Measurements from ENCODE around the gene ST6GALNAC3. TPM values are rescaled to one million over a fixed set of nuclear protein-coding genes. Genes with fewer than 3 reads are reported as not detected.

ST6GALNAC3 gene
- total RNA-seq, 2 donors from 2014 or later: 6.3 to 7.6 TPM

DNA sequence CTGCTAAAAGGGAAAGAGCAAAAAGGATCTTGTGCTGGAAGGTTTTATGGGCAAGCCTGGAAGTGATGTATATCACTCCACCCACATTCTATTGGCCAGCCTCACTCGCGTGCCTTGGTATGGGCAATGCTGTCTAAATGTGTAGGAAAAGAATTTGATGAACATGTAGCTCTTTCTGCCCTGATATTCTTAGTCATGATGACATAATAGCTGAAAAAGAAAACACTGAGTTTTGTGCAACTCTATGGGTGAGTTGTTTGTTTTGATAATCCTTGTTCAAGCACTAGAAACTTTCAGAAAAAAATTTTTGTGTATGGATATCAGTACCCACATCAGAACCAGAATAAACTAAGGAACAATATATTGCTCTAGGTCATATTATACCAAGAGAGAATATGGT, 561.2 kb downstream of the ST6GALNAC3 start:
- no peak overlapping the region for H3K27ac ChIP-seq (ENCODE audit: low read depth, low read length)
- no peaks in the 10 kb centered on the region for H3K36me3 ChIP-seq (ENCODE audit: control insufficient read depth, insufficient read depth, low read length)
- Mint-ChIP-seq H3K9me3 (no peaks in the 10 kb centered on the region), H3K27me3 (ENCODE audit: insufficient read depth) (no peaks in the 10 kb centered on the region), H3K4me3 (no peak overlapping the region), H3K36me3 (ENCODE audit: low read depth) (no peaks in the 10 kb centered on the region), H3K4me1 (no peaks in the 10 kb centered on the region), H3K27ac (no peak overlapping the region)
- 91% methylated on average over 2 of the region's 2 CpGs; no CpG with 5 or more reads in 1 of the 2 experiments for WGBS, 2 experiments (ENCODE audit: insufficient coverage in 1 of 2, insufficient read length in 1 of 2)
- no peaks in the 10 kb centered on the region for H3K9me3 ChIP-seq (ENCODE audit: control insufficient read depth, low read length)
- no peaks in the 10 kb centered on the region for H3K27me3 ChIP-seq (ENCODE audit: control insufficient read depth, insufficient read depth, low read length, poor library complexity, severe bottlenecking)
- no peak overlapping the region for H3K9ac ChIP-seq (ENCODE audit: extremely low read depth, low read length, poor library complexity, severe bottlenecking)
- H3K4me3 ChIP-seq (ENCODE audit: low read length): no peak overlapping the region
- no peak for DNase-seq
- H3K4me1 ChIP-seq (ENCODE audit: control insufficient read depth, insufficient read depth, low read length): no peaks in the 10 kb centered on the region
- TF ChIP-seq, protein P1, sequence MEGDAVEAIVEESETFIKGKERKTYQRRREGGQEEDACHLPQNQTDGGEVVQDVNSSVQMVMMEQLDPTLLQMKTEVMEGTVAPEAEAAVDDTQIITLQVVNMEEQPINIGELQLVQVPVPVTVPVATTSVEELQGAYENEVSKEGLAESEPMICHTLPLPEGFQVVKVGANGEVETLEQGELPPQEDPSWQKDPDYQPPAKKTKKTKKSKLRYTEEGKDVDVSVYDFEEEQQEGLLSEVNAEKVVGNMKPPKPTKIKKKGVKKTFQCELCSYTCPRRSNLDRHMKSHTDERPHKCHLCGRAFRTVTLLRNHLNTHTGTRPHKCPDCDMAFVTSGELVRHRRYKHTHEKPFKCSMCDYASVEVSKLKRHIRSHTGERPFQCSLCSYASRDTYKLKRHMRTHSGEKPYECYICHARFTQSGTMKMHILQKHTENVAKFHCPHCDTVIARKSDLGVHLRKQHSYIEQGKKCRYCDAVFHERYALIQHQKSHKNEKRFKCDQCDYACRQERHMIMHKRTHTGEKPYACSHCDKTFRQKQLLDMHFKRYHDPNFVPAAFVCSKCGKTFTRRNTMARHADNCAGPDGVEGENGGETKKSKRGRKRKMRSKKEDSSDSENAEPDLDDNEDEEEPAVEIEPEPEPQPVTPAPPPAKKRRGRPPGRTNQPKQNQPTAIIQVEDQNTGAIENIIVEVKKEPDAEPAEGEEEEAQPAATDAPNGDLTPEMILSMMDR (conservative IDR thresholded peaks at IDR 0.05): no peak

GRCh38 chr1:76639181-76639580, 564.6 kb downstream of the ST6GALNAC3 start:
- TF ChIP-seq, protein P1 (conservative IDR thresholded peaks at IDR 0.05): no peak
- 90 to 100% methylated on average over 1 to 2 of the region's 2 CpGs for WGBS, 2 experiments (ENCODE audit: insufficient coverage in 1 of 2, insufficient read length in 1 of 2)
- Histone ChIP-seq H3K27ac (ENCODE audit: low read depth, low read length) (no peak overlapping the region), H3K27me3 (ENCODE audit: control insufficient read depth, insufficient read depth, low read length, poor library complexity, severe bottlenecking) (no peaks in the 10 kb centered on the region), H3K4me3 (ENCODE audit: low read length) (no peak overlapping the region), H3K4me1 (ENCODE audit: control insufficient read depth, insufficient read depth, low read length) (no peaks in the 10 kb centered on the region), H3K36me3 (ENCODE audit: control insufficient read depth, insufficient read depth, low read length) (no peaks in the 10 kb centered on the region), H3K9ac (ENCODE audit: extremely low read depth, low read length, poor library complexity, severe bottlenecking) (no peak overlapping the region), H3K9me3 (ENCODE audit: control insufficient read depth, low read length) (no peaks in the 10 kb centered on the region)
- Mint-ChIP-seq H3K4me3 (no peak overlapping the region), H3K36me3 (ENCODE audit: low read depth) (no peaks in the 10 kb centered on the region), H3K4me1 (no peaks in the 10 kb centered on the region), H3K27me3 (ENCODE audit: insufficient read depth) (no peaks in the 10 kb centered on the region), H3K9me3 (no peaks in the 10 kb centered on the region), H3K27ac (no peak overlapping the region)
- DNase-seq: no peak

DNA sequence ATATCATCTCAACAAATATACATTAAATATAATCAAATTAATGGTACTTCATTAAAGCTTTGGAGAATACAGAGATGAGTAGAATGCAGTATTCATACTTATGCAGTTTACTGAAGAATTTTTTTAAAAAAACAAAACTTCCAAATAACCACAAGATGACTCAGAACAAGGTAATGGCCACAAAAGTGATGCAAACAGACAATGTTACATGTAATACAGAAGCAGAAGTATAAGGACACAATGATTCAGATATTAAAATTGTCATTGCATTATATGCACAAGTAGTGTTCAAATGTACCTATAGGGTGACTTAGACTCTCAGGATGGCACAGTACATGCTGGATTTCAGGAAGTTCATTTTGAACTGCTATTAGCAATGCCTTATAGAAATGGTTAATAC, 565.5 kb downstream of the ST6GALNAC3 start:
- no peaks in the 10 kb centered on the region for H3K4me1 Mint-ChIP-seq
- Histone ChIP-seq H3K9me3 (ENCODE audit: control insufficient read depth, low read length) (no peaks in the 10 kb centered on the region), H3K27ac (ENCODE audit: low read depth, low read length) (no peak overlapping the region), H3K4me1 (ENCODE audit: control insufficient read depth, insufficient read depth, low read length) (no peaks in the 10 kb centered on the region), H3K4me3 (ENCODE audit: low read length) (no peak overlapping the region), H3K27me3 (ENCODE audit: control insufficient read depth, insufficient read depth, low read length, poor library complexity, severe bottlenecking) (no peaks in the 10 kb centered on the region), H3K36me3 (ENCODE audit: control insufficient read depth, insufficient read depth, low read length) (no peaks in the 10 kb centered on the region), H3K9ac (ENCODE audit: extremely low read depth, low read length, poor library complexity, severe bottlenecking) (no peak overlapping the region)
- no peaks in the 10 kb centered on the region for H3K9me3 Mint-ChIP-seq
- H3K27me3 Mint-ChIP-seq (ENCODE audit: insufficient read depth): no peaks in the 10 kb centered on the region
- no peaks in the 10 kb centered on the region for H3K36me3 Mint-ChIP-seq (ENCODE audit: low read depth)
- no peak overlapping the region for H3K27ac Mint-ChIP-seq
- no peak overlapping the region for H3K4me3 Mint-ChIP-seq
- no peak for DNase-seq
- TF ChIP-seq, protein P1 (conservative IDR thresholded peaks at IDR 0.05): no peak
